Activated naive CD4-positive, alpha-beta T cell treated with anti-CD3 and anti-CD28 coated beads, Interleukin-2, amount 10 ng/mL, durations not matched to agents 7 days and 5 days (primary cell): Measurements from ENCODE around the gene CDH4.
"Not testable (repeated sequence)": the region's sequence is repeated elsewhere in the genome, so short reads cannot be mapped to it uniquely, and the experiment has no call there.

Source experiments
- CTCF ChIA-PET: fragments of 350-600 bp; sonication (Branson Sonifier 250); formaldehyde crosslinking; loops from one replicate; lab custom pipeline; 2021; ENCODE audit warnings: antibody characterized with exemption; lab: Charles Lee
- DNase-seq: peaks from one replicate; pipeline ENCODE4 v3.0.0-alpha.2; 2020
- H3K27ac Mint-ChIP-seq: one replicate; pipeline ENCODE4 v1.8.0; 2021; ENCODE audit warnings: mild to moderate bottlenecking, moderate library complexity, mixed read lengths
- H3K27me3 Mint-ChIP-seq: one replicate; pipeline ENCODE4 v1.8.0; 2021; ENCODE audit warnings: mild to moderate bottlenecking, mixed read lengths
- H3K36me3 Mint-ChIP-seq: one replicate; pipeline ENCODE4 v1.8.0; 2021; ENCODE audit warnings: mixed read lengths
- H3K4me1 Mint-ChIP-seq: one replicate; pipeline ENCODE4 v1.8.0; 2021; ENCODE audit warnings: mixed read lengths
- H3K4me3 Mint-ChIP-seq: one replicate; pipeline ENCODE4 v1.8.0; 2021; ENCODE audit warnings: mild to moderate bottlenecking, moderate library complexity, mixed read lengths
- H3K9me3 Mint-ChIP-seq: one replicate; pipeline ENCODE4 v1.8.0; 2021; ENCODE audit warnings: mixed read lengths

Gene CDH4

DNA sequence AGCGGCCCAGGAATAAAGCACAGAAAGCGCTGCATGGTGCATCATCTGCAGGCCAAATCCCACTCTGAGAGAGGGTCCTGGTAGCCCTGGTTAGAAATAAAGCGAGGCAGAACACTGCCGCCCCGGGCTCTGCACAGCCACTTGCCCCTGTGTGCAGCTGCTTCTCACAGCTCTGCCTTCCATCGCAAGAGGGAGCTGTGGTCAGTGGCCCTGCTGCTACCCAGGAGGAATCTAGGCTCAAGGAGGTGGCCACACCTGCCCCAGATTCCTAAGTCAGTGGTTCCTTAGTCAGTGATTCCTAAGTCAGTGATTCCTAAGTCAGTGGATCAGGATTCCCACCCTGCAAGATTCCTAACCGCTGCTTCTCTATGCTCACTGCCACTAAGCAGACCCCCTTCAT is 8.8 kb downstream of the CDH4 start:
- CTCF ChIA-PET: no interaction called here

DNA sequence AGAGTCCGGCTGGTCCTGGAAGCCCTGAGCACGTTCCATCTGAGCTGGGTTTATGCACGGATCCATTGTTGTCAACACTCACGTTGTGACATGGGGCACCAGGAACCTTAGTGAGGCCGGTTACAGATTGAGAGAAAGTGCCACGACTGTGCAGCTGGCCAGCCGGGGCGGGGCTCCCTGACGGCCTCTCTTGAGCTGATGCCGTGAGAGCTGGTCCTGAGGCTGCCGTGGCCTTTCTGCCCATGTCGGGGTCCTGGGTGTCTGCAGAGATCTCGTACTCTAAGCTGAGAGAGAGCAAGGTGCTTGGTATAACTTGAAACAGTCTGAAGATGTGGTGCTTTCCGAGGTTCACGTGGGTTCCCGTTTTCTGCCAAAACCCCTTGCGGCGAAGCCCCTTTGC is 10.0 kb downstream of the CDH4 start:
- H3K9me3 Mint-ChIP-seq: peaks cover 4% of the 10 kb centered on the region
- H3K36me3 Mint-ChIP-seq: no peaks in the 10 kb centered on the region
- H3K27ac Mint-ChIP-seq: no peak overlapping the region
- CTCF ChIA-PET: no interaction called here
- no peaks in the 10 kb centered on the region for H3K27me3 Mint-ChIP-seq
- H3K4me1 Mint-ChIP-seq: no peaks in the 10 kb centered on the region
- H3K4me3 Mint-ChIP-seq: no peak overlapping the region
- DNase-seq: no peak

More for the DNA sequence above, 8.8 kb downstream of the CDH4 start:
- no peak for DNase-seq
- Mint-ChIP-seq H3K4me3 (no peak overlapping the region), H3K27ac (no peak overlapping the region), H3K4me1 (no peaks in the 10 kb centered on the region), H3K27me3 (peaks cover 5% of the 10 kb centered on the region), H3K9me3 (peaks cover 4% of the 10 kb centered on the region), H3K36me3 (no peaks in the 10 kb centered on the region)

DNA sequence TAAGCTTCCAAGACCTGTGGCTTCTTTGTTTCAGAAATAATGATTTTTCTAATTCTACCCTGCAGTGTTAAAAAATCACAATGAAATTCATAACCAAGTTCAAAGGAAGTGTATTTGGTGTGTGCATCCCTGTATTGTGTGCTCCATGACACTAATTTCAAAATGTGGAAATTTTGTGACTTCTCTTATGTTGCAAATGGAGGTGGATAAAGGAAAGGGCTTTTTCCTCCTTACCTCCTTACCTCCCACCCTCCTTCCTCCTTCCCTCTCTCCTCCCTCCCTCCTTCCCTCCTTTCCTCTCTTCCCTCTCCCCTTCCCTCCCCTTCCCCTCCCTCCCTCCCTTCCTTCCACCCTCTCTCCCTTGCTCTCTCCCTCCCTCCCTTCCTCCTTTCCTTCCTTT is 10.5 kb downstream of the CDH4 start:
- Mint-ChIP-seq H3K36me3 (no peaks in the 10 kb centered on the region), H3K27me3 (no peaks in the 10 kb centered on the region), H3K4me1 (no peaks in the 10 kb centered on the region), H3K4me3 (no peak overlapping the region), H3K9me3 (peaks cover 4% of the 10 kb centered on the region), H3K27ac (no peak overlapping the region)
- CTCF ChIA-PET: interaction anchor here (0.7 to 1.7 kb wide), 2 partner anchors 13 to 33 kb away, joined by 3 to 6 read pairs; no protein-coding TSS in a partner anchor
- no peak for DNase-seq

GRCh38 chr20:61263084-61263695 is 11.1 kb downstream of the CDH4 start:
- Mint-ChIP-seq H3K4me3 (no peak overlapping the region), H3K27ac (no peak overlapping the region), H3K27me3 (no peaks in the 10 kb centered on the region), H3K9me3 (peaks cover 4% of the 10 kb centered on the region), H3K4me1 (no peaks in the 10 kb centered on the region), H3K36me3 (no peaks in the 10 kb centered on the region)
- CTCF ChIA-PET: interaction anchor here (0.7 to 1.7 kb wide), 2 partner anchors 13 to 34 kb away, joined by 3 to 6 read pairs; no protein-coding TSS in a partner anchor
- peak; percentile 57 for DNase-seq

- Mint-ChIP-seq H3K4me1 (no peaks in the 10 kb centered on the region), H3K27ac (no peak overlapping the region), H3K9me3 (peaks cover under 1% of the 10 kb centered on the region), H3K27me3 (no peaks in the 10 kb centered on the region), H3K36me3 (no peaks in the 10 kb centered on the region), H3K4me3 (no peak overlapping the region)
- CTCF ChIA-PET: interaction anchor here (1.7 kb wide), 1 partner anchor 35 kb away, joined by 6 read pairs; no protein-coding TSS in a partner anchor
- no peak for DNase-seq
Measured at GRCh38 chr20:61263938-61264337, 11.9 kb downstream of the CDH4 start.

GRCh38 chr20:61267241-61267640 is 15.2 kb downstream of the CDH4 start:
- Mint-ChIP-seq H3K4me3 (no peak overlapping the region), H3K9me3 (no peaks in the 10 kb centered on the region), H3K4me1 (no peaks in the 10 kb centered on the region), H3K27me3 (no peaks in the 10 kb centered on the region), H3K36me3 (no peaks in the 10 kb centered on the region), H3K27ac (no peak overlapping the region)
- no peak for DNase-seq
- CTCF ChIA-PET: no interaction called here

- H3K36me3 Mint-ChIP-seq: no peaks in the 10 kb centered on the region
- DNase-seq: no peak
- no peak overlapping the region for H3K4me3 Mint-ChIP-seq
- H3K4me1 Mint-ChIP-seq: no peaks in the 10 kb centered on the region
- no peak overlapping the region for H3K27ac Mint-ChIP-seq
- peaks cover 3% of the 10 kb centered on the region for H3K9me3 Mint-ChIP-seq
- H3K27me3 Mint-ChIP-seq: no peaks in the 10 kb centered on the region
- CTCF ChIA-PET: no interaction called here
Measured at GRCh38 chr20:61268024-61268423, 16.0 kb downstream of the CDH4 start.

- Mint-ChIP-seq H3K9me3 (peaks cover 21% of the 10 kb centered on the region), H3K27me3 (no peaks in the 10 kb centered on the region), H3K27ac (no peak overlapping the region), H3K4me3 (no peak overlapping the region), H3K4me1 (no peaks in the 10 kb centered on the region), H3K36me3 (no peaks in the 10 kb centered on the region)
- CTCF ChIA-PET: no interaction called here
- DNase-seq: no peak
Measured at GRCh38 chr20:61271312-61272231, 19.5 kb downstream of the CDH4 start.

DNA sequence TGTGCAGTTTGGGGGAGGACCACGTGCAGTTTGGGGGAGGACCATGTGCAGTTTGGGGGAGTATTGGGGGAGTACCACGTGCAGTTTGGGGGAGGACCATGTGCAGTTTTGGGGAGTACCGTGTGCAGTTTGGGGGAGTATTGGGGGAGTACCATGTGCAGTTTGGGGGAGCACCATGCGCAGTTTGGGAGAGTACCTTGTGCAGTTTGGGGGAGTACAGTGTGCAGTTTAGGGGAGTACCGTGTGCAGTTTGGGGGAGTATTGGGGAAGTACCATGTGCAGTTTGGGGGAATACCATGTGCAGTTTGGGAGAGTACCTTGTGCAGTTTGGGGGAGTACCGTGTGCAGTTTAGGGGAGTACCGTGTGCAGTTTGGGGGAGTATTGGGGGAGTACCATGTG is 21.0 kb downstream of the CDH4 start:
- H3K27me3 Mint-ChIP-seq, H3K4me3 Mint-ChIP-seq, H3K36me3 Mint-ChIP-seq, H3K4me1 Mint-ChIP-seq, H3K27ac Mint-ChIP-seq, DNase-seq, CTCF ChIA-PET: not testable (repeated sequence)
- peaks cover 21% of the 10 kb centered on the region for H3K9me3 Mint-ChIP-seq

DNA sequence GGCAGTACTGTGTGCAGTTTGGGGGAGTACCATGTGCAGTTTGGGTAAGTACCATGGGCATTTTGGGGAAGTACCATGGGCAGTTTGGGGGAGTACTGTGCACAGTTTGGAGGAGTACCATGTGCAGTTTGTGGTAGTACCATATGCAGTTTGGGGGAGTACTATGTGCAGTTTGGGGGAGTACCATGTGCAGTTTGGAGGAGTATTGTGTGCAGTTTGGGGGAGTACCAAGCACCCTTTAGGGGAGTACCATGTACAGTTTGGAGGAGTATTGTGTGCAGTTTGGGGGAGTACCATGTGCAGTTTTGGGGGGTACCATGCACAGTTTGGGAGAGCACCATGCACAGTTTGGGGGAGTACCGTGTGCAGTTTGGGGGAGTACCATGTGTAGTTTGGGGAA is 21.6 kb downstream of the CDH4 start:
- H3K4me1 Mint-ChIP-seq, H3K27me3 Mint-ChIP-seq, H3K27ac Mint-ChIP-seq, H3K4me3 Mint-ChIP-seq, H3K36me3 Mint-ChIP-seq, CTCF ChIA-PET, DNase-seq: not testable (repeated sequence)
- H3K9me3 Mint-ChIP-seq: peaks cover 21% of the 10 kb centered on the region

GRCh38 chr20:61274326-61274725 is 22.3 kb downstream of the CDH4 start:
- no peaks in the 10 kb centered on the region for H3K4me1 Mint-ChIP-seq
- no peaks in the 10 kb centered on the region for H3K27me3 Mint-ChIP-seq
- peaks cover 21% of the 10 kb centered on the region for H3K9me3 Mint-ChIP-seq
- no peak overlapping the region for H3K4me3 Mint-ChIP-seq
- DNase-seq: no peak
- no peak overlapping the region for H3K27ac Mint-ChIP-seq
- no peaks in the 10 kb centered on the region for H3K36me3 Mint-ChIP-seq
- CTCF ChIA-PET: no interaction called here

DNA sequence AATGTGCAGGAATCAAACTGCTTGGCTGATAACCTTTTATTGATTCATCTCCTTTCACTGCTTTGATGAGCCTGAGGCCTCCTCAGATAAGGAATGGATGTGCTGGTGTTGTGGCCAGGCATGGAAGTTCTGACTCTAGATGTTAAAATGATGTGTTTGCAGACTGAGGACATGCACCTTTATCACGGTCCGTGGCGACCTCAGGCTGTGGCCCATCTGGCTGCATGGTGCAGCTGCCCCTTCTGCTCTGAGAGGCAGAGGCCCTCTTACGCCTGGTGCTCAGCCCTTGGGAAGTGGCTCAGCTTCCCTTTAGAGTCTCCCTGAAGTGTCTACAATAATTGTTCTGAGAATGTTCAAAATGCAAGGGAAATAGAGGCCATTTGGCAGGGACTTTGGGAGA is 26.2 kb downstream of the CDH4 start:
- no peak overlapping the region for H3K4me3 Mint-ChIP-seq
- no peak overlapping the region for H3K27ac Mint-ChIP-seq
- H3K4me1 Mint-ChIP-seq: no peaks in the 10 kb centered on the region
- peaks cover 4% of the 10 kb centered on the region for H3K36me3 Mint-ChIP-seq
- peaks cover 26% of the 10 kb centered on the region for H3K9me3 Mint-ChIP-seq
- H3K27me3 Mint-ChIP-seq: no peaks in the 10 kb centered on the region
- CTCF ChIA-PET: no interaction called here
- no peak for DNase-seq

DNA sequence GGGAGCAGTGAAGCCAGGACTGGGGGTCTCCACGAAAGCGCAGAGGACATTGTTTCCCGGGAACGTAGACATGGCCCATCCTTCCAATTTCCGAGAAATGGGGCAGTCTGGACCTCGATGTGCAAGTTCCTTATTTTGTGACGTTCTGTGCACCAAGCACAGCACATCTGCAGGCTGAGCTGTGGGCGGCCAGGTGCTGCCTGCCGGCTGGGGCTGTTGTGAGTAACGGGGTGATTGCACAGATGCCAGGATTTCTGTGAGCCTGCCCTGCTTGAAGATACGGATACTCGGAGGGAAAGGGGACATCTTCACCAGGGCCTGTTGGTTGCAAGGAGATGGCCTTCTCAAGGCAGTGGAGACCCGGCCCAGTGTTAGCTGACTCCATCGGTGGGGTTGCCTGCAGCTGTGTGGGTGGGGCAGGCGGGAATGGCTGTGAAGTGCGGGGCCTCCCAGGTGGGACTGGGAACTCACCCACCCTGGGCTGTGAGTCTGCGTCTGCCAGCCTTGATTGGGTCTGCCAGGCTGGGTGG is 27.6 kb downstream of the CDH4 start:
- Mint-ChIP-seq H3K36me3 (peaks cover 4% of the 10 kb centered on the region), H3K9me3 (peaks cover 23% of the 10 kb centered on the region), H3K4me3 (no peak overlapping the region), H3K27ac (peak overlapping the region; percentile 28), H3K4me1 (no peaks in the 10 kb centered on the region), H3K27me3 (no peaks in the 10 kb centered on the region)
- CTCF ChIA-PET: no interaction called here
- no peak for DNase-seq

DNA sequence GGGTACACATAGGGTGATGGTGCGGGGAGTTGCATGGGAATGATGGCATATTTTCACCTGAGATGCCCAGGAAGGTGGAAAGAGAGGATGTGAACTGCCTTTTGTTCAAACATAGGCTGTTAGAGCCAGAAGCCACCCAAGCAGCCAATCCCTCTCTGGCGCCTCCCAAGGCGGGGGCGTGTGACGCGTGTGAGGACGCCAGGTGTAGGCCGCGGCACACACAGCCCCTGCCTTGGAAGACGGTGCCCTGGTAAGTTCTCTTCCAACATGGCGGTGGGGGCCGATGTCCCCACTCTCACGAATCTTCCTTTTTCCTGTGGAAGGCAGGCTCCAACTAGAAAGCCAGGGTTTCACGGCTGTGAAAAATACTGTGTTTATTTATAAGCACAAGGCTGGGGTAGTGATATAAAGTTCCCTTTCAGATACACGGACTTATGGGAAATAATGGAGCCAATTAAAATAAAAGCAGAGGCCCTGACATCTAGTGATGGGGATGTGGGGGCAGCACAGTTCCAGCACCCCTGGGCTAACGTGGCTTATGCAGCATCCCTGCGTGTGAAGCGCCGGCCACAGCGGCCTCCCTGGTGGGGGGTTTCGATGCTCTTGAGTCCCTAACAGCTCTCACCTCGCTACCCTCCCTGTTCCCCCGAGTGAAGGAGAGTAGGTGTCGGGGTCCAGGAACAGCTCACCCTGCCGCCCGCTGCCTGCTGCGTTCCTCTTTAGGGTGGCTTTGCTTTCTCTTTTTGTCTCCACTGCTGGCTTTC is 28.3 kb downstream of the CDH4 start:
- H3K4me3 Mint-ChIP-seq: no peak overlapping the region
- H3K4me1 Mint-ChIP-seq: no peaks in the 10 kb centered on the region
- DNase-seq: no peak
- CTCF ChIA-PET: no interaction called here
- H3K27me3 Mint-ChIP-seq: no peaks in the 10 kb centered on the region
- H3K36me3 Mint-ChIP-seq: peaks cover 4% of the 10 kb centered on the region
- peak overlapping the region; percentile 28 for H3K27ac Mint-ChIP-seq
- peaks cover 19% of the 10 kb centered on the region for H3K9me3 Mint-ChIP-seq
